Uterus (tissue), 4 donors: ENCODE results near the gene SV2B. TPM values are rescaled to one million over a fixed set of nuclear protein-coding genes. Genes with fewer than 3 reads are reported as not detected.
"Not testable (repeated sequence)": the region's sequence is repeated elsewhere in the genome, so short reads cannot be mapped to it uniquely, and the experiment has no call there.

Source experiments
- DNase-seq, 2 donors: peaks; one replicate each; pipeline ENCODE4 v3.0.0-alpha.2; 2019 to 2020
- H3K27ac ChIP-seq, 2 donors: fragments of 200-600 bp; sonication (generic); 1 replicate in 1 of 2; 2 replicates in 1 of 2; pipeline ENCODE4 v1.5.1; 2016 to 2018
- H3K27me3 ChIP-seq, 2 donors: fragments of 200-600 bp; sonication (generic); one replicate each; pipeline ENCODE4 v1.5.1; 2018 to 2019; ENCODE audit warnings: control low read depth in 1 of 2
- H3K36me3 ChIP-seq, 2 donors: fragments of 200-600 bp; sonication (generic); one replicate each; pipeline ENCODE4 v1.5.1; 2019; ENCODE audit warnings: control low read depth in 1 of 2
- H3K4me1 ChIP-seq, 2 donors: fragments of 200-600 bp; sonication (generic); one replicate each; pipeline ENCODE4 v1.5.1; 2018 to 2019; ENCODE audit warnings: control low read depth in 1 of 2
- H3K4me3 ChIP-seq, 2 donors: fragments of 200-600 bp; sonication (generic); 1 replicate in 1 of 2; 2 replicates in 1 of 2; pipeline ENCODE4 v1.5.1; 2018 to 2019; ENCODE audit warnings: mild to moderate bottlenecking in 1 of 2
- H3K9me3 ChIP-seq, 2 donors: fragments of 200-600 bp; sonication (generic); one replicate each; pipeline ENCODE4 v1.5.1; 2019; ENCODE audit warnings: control low read depth in 1 of 2
- POLR2A ChIP-seq, 2 donors: fragments of 450-650 bp; IDR thresholded peaks; one replicate each; pipeline ENCODE4 v1.6.1; 2016; ENCODE audit warnings: antibody characterized with exemption in 2 of 2, mild to moderate bottlenecking in 1 of 2, moderate library complexity in 1 of 2
- intact Hi-C: fragments of 100-400 bp; cut with DNase I; formaldehyde crosslinking; loops from one replicate; pipeline ENCODE4 v1.15.1; 2023; ENCODE audit warnings: low total_unique reads
- total RNA-seq, 4 donors: library from RNA; depleted of rRNA in 3 of 4; stranded (reverse); fragments of >200 nt in 3 of 4; gene quantifications; one replicate each; pipeline versions ENCODE4 v1.1.0 to v1.2.4, GENCODE V29; 2014 to 2023
- TF ChIP-seq, protein P1 (sequence below), 4 experiments: fragments of 200-600 bp in 2 of 4; fragments of 450-650 bp in 2 of 4; sonication (generic) in 2 of 4; IDR thresholded peaks; one replicate each; pipeline ENCODE4 v1.5.1; 2016 to 2019; ENCODE audit warnings: antibody characterized with exemption in 4 of 4, mild to moderate bottlenecking in 2 of 4, moderate library complexity in 1 of 4
- donor health status: DM: yes; HTN: yes; CAD: no.

SV2B gene
- total RNA-seq, 4 donors from 2014 or later, result 0.26 to 1.1 (median 0.87) TPM

- Histone ChIP-seq H3K36me3 (no peaks in the 10 kb centered on the region), H3K9me3 (peaks cover 0 to 11% of the 10 kb centered on the region in 2 donors), H3K27me3 (no peaks in the 10 kb centered on the region), H3K27ac (no peak overlapping the region), H3K4me1 (no peaks in the 10 kb centered on the region), H3K4me3 (no peak overlapping the region)
- intact Hi-C loops, result no loop called here
- DNase-seq, result no peak
- TF ChIP-seq, protein P1, sequence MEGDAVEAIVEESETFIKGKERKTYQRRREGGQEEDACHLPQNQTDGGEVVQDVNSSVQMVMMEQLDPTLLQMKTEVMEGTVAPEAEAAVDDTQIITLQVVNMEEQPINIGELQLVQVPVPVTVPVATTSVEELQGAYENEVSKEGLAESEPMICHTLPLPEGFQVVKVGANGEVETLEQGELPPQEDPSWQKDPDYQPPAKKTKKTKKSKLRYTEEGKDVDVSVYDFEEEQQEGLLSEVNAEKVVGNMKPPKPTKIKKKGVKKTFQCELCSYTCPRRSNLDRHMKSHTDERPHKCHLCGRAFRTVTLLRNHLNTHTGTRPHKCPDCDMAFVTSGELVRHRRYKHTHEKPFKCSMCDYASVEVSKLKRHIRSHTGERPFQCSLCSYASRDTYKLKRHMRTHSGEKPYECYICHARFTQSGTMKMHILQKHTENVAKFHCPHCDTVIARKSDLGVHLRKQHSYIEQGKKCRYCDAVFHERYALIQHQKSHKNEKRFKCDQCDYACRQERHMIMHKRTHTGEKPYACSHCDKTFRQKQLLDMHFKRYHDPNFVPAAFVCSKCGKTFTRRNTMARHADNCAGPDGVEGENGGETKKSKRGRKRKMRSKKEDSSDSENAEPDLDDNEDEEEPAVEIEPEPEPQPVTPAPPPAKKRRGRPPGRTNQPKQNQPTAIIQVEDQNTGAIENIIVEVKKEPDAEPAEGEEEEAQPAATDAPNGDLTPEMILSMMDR (IDR thresholded peaks at IDR 0.05), result no peak
- no peak for TF ChIP-seq POLR2A (IDR thresholded peaks at IDR 0.05)
Observed at GRCh38 chr15:91077029-91077428, 23.0 kb upstream of the SV2B start.

GRCh38 chr15:91093866-91094265, 6.2 kb upstream of the SV2B start:
- H3K36me3 ChIP-seq, intact Hi-C loops: not testable (repeated sequence)

GRCh38 chr15:91098451-91098850, 1.6 kb upstream of the SV2B start:
- H3K4me3 ChIP-seq, result no peak overlapping the region
- intact Hi-C loops, result no loop called here
- no peak for DNase-seq
- H3K27me3 ChIP-seq, result peaks cover 0 to 25% of the 10 kb centered on the region in 2 donors
- H3K4me1 ChIP-seq, result no peaks in the 10 kb centered on the region
- no peaks in the 10 kb centered on the region for H3K9me3 ChIP-seq
- no peak for TF ChIP-seq POLR2A (IDR thresholded peaks at IDR 0.05)
- TF ChIP-seq, protein P1 (IDR thresholded peaks at IDR 0.05), result no peak
- H3K36me3 ChIP-seq, result no peaks in the 10 kb centered on the region
- H3K27ac ChIP-seq, result no peak overlapping the region

More at GRCh38 chr15:91093866-91094265, 6.2 kb upstream of the SV2B start:
- H3K4me1 ChIP-seq, H3K4me3 ChIP-seq, H3K9me3 ChIP-seq, H3K27ac ChIP-seq, DNase-seq: not testable (repeated sequence)
- H3K27me3 ChIP-seq, result peaks cover 0 to 14% of the 10 kb centered on the region in 2 donors

DNA sequence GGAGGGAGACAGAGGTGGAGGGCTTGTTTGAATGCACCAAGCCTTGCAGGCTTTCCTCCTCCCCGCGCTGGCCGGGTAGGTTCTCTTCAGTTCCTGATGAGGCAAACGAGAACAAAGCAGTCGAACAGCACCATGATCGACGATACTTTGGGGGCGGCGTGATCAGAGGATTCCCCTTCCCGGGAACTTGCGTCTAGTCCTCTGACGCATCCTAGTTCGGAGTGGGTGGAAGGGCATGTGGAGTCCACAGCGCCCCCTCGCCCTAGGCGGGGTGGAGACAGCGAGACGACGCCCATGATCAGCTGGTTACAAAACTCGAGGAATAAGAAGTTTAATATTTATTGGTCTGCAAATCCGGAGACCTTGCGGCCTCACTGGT, 452 bp upstream of the SV2B start:
- no peak overlapping the region for H3K27ac ChIP-seq
- DNase-seq, result no peak
- H3K4me3 ChIP-seq, result peak overlapping the region in 1 of 2 donors; percentile 18
- intact Hi-C loops, result no loop called here
- H3K4me1 ChIP-seq, result no peaks in the 10 kb centered on the region
- TF ChIP-seq POLR2A (IDR thresholded peaks at IDR 0.05), result no peak
- TF ChIP-seq, protein P1 (IDR thresholded peaks at IDR 0.05), result no peak
- H3K27me3 ChIP-seq, result peaks cover 0 to 25% of the 10 kb centered on the region in 2 donors
- no peaks in the 10 kb centered on the region for H3K9me3 ChIP-seq
- no peaks in the 10 kb centered on the region for H3K36me3 ChIP-seq

- Histone ChIP-seq H3K36me3 (no peaks in the 10 kb centered on the region), H3K4me1 (no peaks in the 10 kb centered on the region), H3K4me3 (peak overlapping the region in 1 of 2 donors; percentile 7), H3K27ac (no peak overlapping the region), H3K9me3 (no peaks in the 10 kb centered on the region), H3K27me3 (peaks cover 0 to 25% of the 10 kb centered on the region in 2 donors)
- intact Hi-C loops, result no loop called here
- no peak for DNase-seq
- TF ChIP-seq, protein P1 (IDR thresholded peaks at IDR 0.05), result no peak
- no peak for TF ChIP-seq POLR2A (IDR thresholded peaks at IDR 0.05)
Observed at GRCh38 chr15:91100814-91101607, 954 bp downstream of the SV2B start.
